Esophagus muscularis mucosa (tissue), 4 donors: ENCODE results near the gene USP25. TPM values are rescaled to one million over a fixed set of nuclear protein-coding genes. Genes with fewer than 3 reads are reported as not detected.

Experiments
- DNase-seq: peaks from one replicate; pipeline ENCODE4 v3.0.0-alpha.2; 2017; ENCODE audit errors: extremely low spot score
- H3K27ac ChIP-seq, 4 donors: fragments of 200-600 bp; sonication (generic); replicated peaks in 1 of 4; 1 replicate in 3 of 4; 2 replicates in 1 of 4; pipeline ENCODE4 v1.5.1; 2016 to 2019; ENCODE audit warnings: mild to moderate bottlenecking in 1 of 4
- H3K27me3 ChIP-seq, 4 donors: fragments of 200-600 bp; sonication (generic); one replicate each; pipeline versions ENCODE4 v1.5.1 to v1.6.0; 2016 to 2019
- H3K36me3 ChIP-seq, 4 donors: fragments of 200-600 bp; sonication (generic); one replicate each; pipeline ENCODE4 v1.5.1; 2016 to 2019
- H3K4me1 ChIP-seq, 4 donors: fragments of 200-600 bp; sonication (generic); one replicate each; pipeline ENCODE4 v1.5.1; 2016 to 2019
- H3K4me3 ChIP-seq, 4 donors: fragments of 200-600 bp; sonication (generic); 1 replicate in 2 of 4; 2 replicates in 2 of 4; pipeline ENCODE4 v1.5.1; 2016 to 2019; ENCODE audit warnings: mild to moderate bottlenecking in 4 of 4, moderate library complexity in 1 of 4
- H3K9me3 ChIP-seq, 4 donors: fragments of 200-600 bp; sonication (generic); 1 replicate in 3 of 4; 2 replicates in 1 of 4; pipeline ENCODE4 v1.5.1; 2016 to 2019
- EP300 ChIP-seq: sonication (generic); formaldehyde crosslinking; IDR thresholded peaks from one replicate; pipeline ENCODE4 v1.6.1; 2017; ENCODE audit warnings: antibody characterized with exemption
- POLR2A ChIP-seq: fragments of 450-650 bp; IDR thresholded peaks from one replicate; pipeline ENCODE4 v1.6.1; 2017; ENCODE audit warnings: antibody characterized with exemption, moderate library complexity, mild to moderate bottlenecking, low read depth
- POLR2AphosphoS5 ChIP-seq, 2 donors: sonication (generic); formaldehyde crosslinking; IDR thresholded peaks; one replicate each; pipeline ENCODE4 v1.6.1; 2017; ENCODE audit warnings: antibody characterized with exemption in 2 of 2
- WGBS: methylation state at CpG from one replicate; pipeline ENCODE4 v1.1.5; 2018; 5-methylcytosine and 5-hydroxymethylcytosine counted together
- intact Hi-C: fragments of 100-400 bp; cut with DNase I; formaldehyde crosslinking; loops from one replicate; pipeline ENCODE4 v1.15.1; 2023
- total RNA-seq, 4 donors: library from RNA; depleted of rRNA; stranded (reverse); fragments of >200 nt; gene quantifications; one replicate each; pipeline versions ENCODE4 v1.1.0 to v1.2.1, GENCODE V29; 2016
- TF ChIP-seq, protein P1 (sequence below), 3 experiments: fragments of 200-600 bp in 2 of 3; fragments of 450-650 bp in 1 of 3; sonication (generic) in 2 of 3; IDR thresholded peaks; one replicate each; pipeline ENCODE4 v1.5.1; 2017 to 2019; ENCODE audit warnings: antibody characterized with exemption in 3 of 3, mild to moderate bottlenecking in 2 of 3, moderate library complexity in 1 of 3

The USP25 gene
- total RNA-seq, 4 donors from 2014 or later: 48.2 to 75.1 (median 60.0) TPM

DNA sequence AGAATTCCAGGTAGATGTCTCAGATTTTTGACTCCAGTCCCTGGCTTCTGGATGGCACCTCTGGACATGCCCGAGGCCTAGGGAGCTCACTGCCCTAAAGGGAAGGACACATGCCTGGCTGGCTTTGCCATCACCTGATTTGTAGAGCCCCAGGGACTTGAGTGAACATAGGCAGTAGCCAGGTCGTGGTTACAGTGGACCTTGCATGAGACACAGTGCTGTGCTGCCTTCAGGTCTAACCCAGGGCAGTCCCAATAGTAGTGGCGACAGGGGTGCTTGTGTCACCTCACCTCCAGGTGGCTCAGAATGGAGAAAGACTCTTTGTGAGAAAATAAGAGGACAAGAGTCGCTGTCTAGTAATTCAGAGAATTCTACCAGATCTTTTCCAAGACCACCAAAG lies 166.7 kb downstream of the USP25 start:
- peaks cover 0 to 14% (median 4%) of the 10 kb centered on the region in 4 donors for H3K4me1 ChIP-seq
- H3K27me3 ChIP-seq: no peaks in the 10 kb centered on the region
- WGBS: 95% methylated on average over 3 of the region's 4 CpGs
- TF ChIP-seq EP300 (no peak), POLR2A (no peak), POLR2AphosphoS5 (IDR thresholded peaks at IDR 0.05) (no peak)
- TF ChIP-seq, protein P1, sequence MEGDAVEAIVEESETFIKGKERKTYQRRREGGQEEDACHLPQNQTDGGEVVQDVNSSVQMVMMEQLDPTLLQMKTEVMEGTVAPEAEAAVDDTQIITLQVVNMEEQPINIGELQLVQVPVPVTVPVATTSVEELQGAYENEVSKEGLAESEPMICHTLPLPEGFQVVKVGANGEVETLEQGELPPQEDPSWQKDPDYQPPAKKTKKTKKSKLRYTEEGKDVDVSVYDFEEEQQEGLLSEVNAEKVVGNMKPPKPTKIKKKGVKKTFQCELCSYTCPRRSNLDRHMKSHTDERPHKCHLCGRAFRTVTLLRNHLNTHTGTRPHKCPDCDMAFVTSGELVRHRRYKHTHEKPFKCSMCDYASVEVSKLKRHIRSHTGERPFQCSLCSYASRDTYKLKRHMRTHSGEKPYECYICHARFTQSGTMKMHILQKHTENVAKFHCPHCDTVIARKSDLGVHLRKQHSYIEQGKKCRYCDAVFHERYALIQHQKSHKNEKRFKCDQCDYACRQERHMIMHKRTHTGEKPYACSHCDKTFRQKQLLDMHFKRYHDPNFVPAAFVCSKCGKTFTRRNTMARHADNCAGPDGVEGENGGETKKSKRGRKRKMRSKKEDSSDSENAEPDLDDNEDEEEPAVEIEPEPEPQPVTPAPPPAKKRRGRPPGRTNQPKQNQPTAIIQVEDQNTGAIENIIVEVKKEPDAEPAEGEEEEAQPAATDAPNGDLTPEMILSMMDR (IDR thresholded peaks at IDR 0.05): no peak
- no peaks in the 10 kb centered on the region for H3K9me3 ChIP-seq
- H3K36me3 ChIP-seq: no peaks in the 10 kb centered on the region
- no peak overlapping the region for H3K4me3 ChIP-seq
- intact Hi-C loops: loop anchor here (5.0 kb wide), 1 partner anchor 436 kb away; no protein-coding TSS in a partner anchor
- DNase-seq: no peak
- H3K27ac ChIP-seq: no peak overlapping the region

DNA sequence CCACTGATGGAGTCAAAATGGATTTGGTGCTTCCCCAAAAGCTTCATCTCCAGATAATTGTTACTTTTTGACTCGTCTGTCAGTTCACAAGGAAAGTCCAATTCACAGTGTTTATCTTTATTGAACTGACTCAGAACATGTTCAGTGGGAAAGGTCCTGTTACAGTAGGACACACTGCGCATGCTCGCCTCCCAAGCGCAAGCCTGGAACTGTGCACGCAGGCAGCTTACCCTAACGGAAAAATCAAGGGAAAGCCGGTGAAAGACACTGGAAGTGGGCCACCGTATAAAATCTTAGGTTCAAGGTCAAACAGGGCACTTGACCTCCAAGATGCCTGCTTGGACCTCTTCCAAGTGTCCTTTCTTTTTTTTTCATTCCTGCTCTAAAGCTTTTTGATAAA lies 174.6 kb downstream of the USP25 start:
- peaks cover 0 to 28% (median 4%) of the 10 kb centered on the region in 4 donors for H3K9me3 ChIP-seq
- H3K4me3 ChIP-seq: no peak overlapping the region
- TF ChIP-seq POLR2A: no peak
- no peak for TF ChIP-seq POLR2AphosphoS5 (IDR thresholded peaks at IDR 0.05)
- TF ChIP-seq, protein P1 (IDR thresholded peaks at IDR 0.05): no peak
- TF ChIP-seq EP300: no peak
- no peak for DNase-seq
- 91% methylated on average over 8 of the region's 8 CpGs for WGBS
- intact Hi-C loops: no loop called here
- no peak overlapping the region for H3K27ac ChIP-seq
- H3K36me3 ChIP-seq: no peaks in the 10 kb centered on the region
- H3K4me1 ChIP-seq: no peaks in the 10 kb centered on the region
- H3K27me3 ChIP-seq: no peaks in the 10 kb centered on the region

DNA sequence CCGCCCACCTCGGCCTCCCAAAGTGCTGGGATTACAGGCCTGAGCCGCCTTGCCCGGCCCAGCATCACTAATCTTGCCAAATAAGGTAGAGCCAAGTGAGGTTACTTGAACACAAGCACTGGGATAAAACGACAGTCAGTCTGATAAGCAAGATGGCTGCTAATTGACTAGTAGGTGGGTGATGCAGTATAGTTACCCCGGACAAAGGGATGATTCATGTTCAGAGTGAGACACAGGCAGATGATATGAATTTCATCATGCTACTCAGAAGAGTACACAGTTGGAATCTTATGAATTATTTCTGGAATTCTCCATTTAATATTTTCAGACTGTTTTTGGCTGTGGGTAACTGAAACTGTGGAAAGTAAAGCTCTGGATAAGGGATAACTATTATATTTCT lies 178.4 kb downstream of the USP25 start:
- no peak overlapping the region for H3K27ac ChIP-seq
- intact Hi-C loops: no loop called here
- 92% methylated on average over 4 of the region's 6 CpGs for WGBS
- no peak overlapping the region for H3K4me3 ChIP-seq
- no peak for DNase-seq
- peaks cover 0 to 23% (median 10%) of the 10 kb centered on the region in 4 donors for H3K9me3 ChIP-seq
- no peaks in the 10 kb centered on the region for H3K36me3 ChIP-seq
- H3K27me3 ChIP-seq: no peaks in the 10 kb centered on the region
- no peak for TF ChIP-seq EP300
- TF ChIP-seq POLR2AphosphoS5 (IDR thresholded peaks at IDR 0.05): no peak
- no peak for TF ChIP-seq POLR2A
- TF ChIP-seq, protein P1 (IDR thresholded peaks at IDR 0.05): no peak
- no peaks in the 10 kb centered on the region for H3K4me1 ChIP-seq

DNA sequence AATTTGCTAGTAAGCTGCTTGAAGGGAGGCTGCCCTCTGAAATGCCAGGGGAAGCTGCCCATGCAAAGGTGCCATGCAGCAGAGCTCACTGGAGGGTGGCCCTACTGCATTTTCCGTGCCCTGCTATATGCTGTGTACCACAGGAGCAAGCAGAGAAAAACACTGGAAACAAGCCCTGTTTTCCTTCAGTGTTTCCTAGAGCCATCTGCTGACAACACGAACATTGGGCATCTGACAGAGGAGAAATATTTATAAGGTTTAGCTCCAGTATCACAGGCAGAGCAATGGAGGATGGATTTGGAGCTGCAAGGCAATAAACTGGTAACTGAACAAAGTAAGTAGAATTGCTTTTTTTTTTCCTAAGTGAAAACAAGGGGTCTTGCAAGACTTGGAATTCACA lies 198.4 kb downstream of the USP25 start:
- Histone ChIP-seq H3K27ac (no peak overlapping the region), H3K36me3 (no peaks in the 10 kb centered on the region), H3K4me1 (no peaks in the 10 kb centered on the region), H3K4me3 (no peak overlapping the region), H3K27me3 (no peaks in the 10 kb centered on the region), H3K9me3 (no peaks in the 10 kb centered on the region)
- DNase-seq: no peak
- intact Hi-C loops: no loop called here
- WGBS: 70% methylated on average over 2 of the region's 2 CpGs
- TF ChIP-seq POLR2AphosphoS5 (IDR thresholded peaks at IDR 0.05) (no peak), EP300 (no peak), POLR2A (no peak)
- TF ChIP-seq, protein P1 (IDR thresholded peaks at IDR 0.05): no peak

DNA sequence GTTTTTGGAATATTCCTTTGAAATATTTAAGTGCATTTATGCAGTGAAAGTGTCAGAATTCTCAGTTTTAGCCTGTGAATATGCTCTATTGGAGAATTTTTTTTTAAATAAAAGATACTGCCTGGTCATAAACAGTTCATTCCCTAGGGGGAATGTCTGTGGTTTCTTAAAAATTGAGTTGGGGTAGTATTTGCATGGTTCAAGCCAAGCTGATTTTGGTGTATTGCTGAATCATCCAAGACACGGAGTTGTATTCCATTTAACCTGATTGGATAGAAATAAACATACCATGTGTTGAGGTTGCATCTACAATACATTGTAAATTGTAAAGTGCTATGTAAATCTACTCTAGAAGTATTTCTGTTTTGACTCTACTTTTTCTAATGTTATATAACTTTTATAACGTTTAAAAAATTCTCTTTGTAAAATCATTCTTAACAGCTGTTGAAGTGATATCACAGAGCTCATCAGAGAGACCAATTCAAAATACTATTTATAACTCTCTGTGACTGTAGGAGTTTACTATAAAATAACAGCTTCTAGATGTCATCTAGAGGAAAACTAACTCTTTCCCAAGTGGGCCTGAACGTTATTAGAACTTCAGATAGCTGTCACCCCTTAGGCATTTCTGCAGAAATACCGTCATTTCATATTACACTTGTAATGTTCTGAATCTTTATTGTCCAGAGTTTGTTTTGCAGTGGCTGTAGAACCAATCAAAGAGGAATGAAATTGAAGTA lies 199.1 kb downstream of the USP25 start:
- no peak overlapping the region for H3K4me3 ChIP-seq
- 30% methylated on average over 4 of the region's 4 CpGs for WGBS
- no peak for TF ChIP-seq POLR2AphosphoS5 (IDR thresholded peaks at IDR 0.05)
- TF ChIP-seq POLR2A: no peak
- TF ChIP-seq, protein P1 (IDR thresholded peaks at IDR 0.05): no peak
- no peak for TF ChIP-seq EP300
- no peak for DNase-seq
- no peaks in the 10 kb centered on the region for H3K36me3 ChIP-seq
- H3K4me1 ChIP-seq: no peaks in the 10 kb centered on the region
- H3K27ac ChIP-seq: no peak overlapping the region
- no peaks in the 10 kb centered on the region for H3K27me3 ChIP-seq
- intact Hi-C loops: no loop called here
- no peaks in the 10 kb centered on the region for H3K9me3 ChIP-seq
